OCI-LY3 (cell line): ENCODE measurements around the gene ACSM5.

ENCODE experiments used
- EZH2phosphoT487 ChIP-seq: fragments of 200-600 bp; shearing (Covaris generic); IDR thresholded peaks from 2 replicates; pipeline ENCODE4 v1.6.1; 2018; ENCODE audit warnings: antibody characterized with exemption, mixed run types, low read depth
- TF ChIP-seq, protein P1 (sequence below): fragments of 200-600, 300-600 bp; sonication (generic); IDR thresholded peaks from 2 replicates; pipeline ENCODE4 v1.5.1; 2014; ENCODE audit warnings: antibody characterized with exemption, low read length, low read depth

DNA sequence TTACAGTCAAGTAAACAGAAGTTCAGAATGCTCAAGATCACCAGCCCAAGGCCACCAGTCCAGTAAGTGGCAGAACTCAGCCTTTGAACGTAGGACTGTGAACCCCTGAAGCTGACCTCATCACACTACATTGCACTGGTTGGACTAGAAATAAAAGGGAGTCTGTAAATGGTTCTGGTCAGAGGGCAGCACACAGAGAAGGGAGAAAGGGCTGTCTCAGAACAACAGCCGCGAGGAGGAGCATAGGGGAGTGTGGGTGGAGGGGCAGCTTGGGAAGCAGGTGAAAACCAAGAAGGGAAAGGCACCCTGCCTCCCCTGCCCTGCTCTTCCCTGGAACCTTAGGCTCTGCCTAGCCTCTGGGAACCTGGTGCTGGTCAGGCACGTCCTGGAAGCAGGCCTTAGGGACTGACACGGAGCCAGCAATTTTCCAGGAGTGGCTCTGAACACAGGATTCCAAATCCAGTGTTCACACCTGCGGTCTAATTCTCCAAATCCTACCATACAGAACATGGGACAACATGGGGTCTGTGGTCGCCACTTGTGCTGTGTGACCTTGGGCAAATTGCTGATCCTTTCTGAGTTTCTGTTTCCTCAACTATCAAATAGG, 11.8 kb upstream of the ACSM5 start:
- TF ChIP-seq, protein P1, sequence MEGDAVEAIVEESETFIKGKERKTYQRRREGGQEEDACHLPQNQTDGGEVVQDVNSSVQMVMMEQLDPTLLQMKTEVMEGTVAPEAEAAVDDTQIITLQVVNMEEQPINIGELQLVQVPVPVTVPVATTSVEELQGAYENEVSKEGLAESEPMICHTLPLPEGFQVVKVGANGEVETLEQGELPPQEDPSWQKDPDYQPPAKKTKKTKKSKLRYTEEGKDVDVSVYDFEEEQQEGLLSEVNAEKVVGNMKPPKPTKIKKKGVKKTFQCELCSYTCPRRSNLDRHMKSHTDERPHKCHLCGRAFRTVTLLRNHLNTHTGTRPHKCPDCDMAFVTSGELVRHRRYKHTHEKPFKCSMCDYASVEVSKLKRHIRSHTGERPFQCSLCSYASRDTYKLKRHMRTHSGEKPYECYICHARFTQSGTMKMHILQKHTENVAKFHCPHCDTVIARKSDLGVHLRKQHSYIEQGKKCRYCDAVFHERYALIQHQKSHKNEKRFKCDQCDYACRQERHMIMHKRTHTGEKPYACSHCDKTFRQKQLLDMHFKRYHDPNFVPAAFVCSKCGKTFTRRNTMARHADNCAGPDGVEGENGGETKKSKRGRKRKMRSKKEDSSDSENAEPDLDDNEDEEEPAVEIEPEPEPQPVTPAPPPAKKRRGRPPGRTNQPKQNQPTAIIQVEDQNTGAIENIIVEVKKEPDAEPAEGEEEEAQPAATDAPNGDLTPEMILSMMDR = no peak
- no peak for TF ChIP-seq EZH2phosphoT487
